GM18499 (cell line): Measurements from ENCODE around the gene PTPA.

Experiments used
- ATAC-seq: cut with Tn5 transposase; IDR thresholded peaks from one replicate; pipeline ENCODE4 v1.9.1; 2021; ENCODE audit warnings: moderate number of reproducible peaks; ENCODE audit not compliant: insufficient read depth, unreplicated experiment

PTPA gene

DNA sequence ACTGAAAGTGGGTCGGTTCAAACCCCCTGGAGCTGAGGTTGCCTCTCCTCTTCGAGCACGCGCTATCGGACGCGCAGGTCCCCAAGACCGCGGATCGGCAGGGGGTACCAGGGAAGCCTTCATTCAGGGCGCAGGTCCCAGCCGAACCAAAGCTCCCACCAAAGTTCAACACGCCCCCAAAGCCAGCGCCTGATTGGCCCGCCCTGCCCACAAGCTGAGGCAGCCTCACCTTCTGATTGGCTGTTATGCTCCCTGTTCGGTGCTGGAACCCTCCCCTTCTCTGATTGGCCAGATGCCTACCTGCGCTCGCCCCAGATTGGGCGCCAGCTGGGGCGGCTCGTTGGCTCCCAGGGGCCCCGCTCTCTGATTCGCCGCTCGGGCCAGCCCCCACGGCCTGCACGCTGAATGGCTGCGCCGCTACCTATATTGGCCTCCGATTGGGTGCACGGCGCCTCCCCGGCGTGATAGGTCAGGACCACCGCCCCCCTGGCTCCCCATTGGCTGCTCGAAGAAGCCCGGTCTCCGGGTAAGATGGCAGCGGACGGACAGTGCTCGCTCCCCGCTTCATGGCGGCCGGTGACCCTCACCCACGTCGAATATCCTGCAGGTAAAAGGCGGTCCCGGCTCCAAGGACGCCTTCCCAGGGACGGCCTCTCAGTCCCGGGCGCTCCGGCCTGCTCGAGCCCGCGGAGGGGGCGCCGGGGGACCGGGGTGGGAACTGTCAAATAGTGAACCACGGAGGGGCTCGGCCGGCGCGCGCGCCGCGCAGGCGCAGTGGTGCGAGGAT lies 30.4 kb upstream of the PTPA start, which contains the start of gene DOLPP1:
Gene DOLPP1 (plus strand): TSS at position 511 of the 787 bp plus-strand sequence. CDS start 21 bp downstream, at position 532.
- peak; percentile 78 for ATAC-seq

DNA sequence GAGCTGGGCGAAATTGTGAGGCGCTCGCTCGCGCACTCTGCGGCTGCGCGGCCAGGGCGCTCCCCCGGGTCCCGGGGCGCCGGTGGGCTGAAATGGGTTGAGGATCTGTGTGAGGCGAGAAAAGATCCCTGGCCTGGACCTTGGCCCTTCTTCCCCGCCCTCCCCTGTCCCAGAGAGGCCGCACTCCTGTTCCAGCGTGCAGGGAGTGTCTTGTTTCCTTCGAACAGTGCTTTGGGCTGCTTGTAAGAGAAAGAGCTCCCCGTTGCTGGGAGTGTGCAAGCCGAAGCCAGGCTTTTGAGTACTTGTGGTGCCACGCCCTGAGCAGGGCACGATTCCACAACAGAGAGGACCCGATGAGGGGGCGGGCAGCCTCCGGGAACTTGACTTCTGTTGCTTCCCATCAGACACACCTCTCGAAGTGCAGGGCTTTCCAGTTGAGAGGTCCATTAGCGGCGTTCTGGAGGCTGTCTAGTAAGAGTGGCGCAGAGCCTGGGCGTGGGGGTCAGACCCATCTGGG lies 29.8 kb upstream of the PTPA start:
- ATAC-seq = no peak

- ATAC-seq = no peak
Observed at GRCh38 chr9:129084087-129084486, 27.1 kb upstream of the PTPA start.

DNA sequence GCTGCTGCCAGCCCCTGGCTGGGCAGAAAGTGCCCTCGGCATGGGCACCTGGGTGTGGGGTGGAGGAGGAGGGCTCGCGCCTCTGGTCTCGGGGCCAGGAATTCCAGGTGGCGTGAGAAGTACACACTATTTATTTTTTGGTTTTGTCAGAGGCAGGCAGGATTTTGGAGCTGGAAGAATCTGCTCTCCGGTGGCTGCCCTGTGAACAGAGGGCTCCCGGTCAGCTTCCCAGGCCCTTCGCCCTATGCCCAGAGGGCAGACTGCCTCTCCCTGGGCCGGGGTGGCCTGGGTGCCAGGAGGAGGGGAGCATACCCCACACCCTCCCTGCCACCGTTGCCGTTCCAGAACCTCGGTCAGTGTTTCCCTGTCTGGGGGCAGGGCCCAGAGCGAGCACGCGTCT lies 22.0 kb upstream of the PTPA start:
- no peak for ATAC-seq

- no peak for ATAC-seq
Observed at GRCh38 chr9:129093602-129094386, 17.4 kb upstream of the PTPA start.

DNA sequence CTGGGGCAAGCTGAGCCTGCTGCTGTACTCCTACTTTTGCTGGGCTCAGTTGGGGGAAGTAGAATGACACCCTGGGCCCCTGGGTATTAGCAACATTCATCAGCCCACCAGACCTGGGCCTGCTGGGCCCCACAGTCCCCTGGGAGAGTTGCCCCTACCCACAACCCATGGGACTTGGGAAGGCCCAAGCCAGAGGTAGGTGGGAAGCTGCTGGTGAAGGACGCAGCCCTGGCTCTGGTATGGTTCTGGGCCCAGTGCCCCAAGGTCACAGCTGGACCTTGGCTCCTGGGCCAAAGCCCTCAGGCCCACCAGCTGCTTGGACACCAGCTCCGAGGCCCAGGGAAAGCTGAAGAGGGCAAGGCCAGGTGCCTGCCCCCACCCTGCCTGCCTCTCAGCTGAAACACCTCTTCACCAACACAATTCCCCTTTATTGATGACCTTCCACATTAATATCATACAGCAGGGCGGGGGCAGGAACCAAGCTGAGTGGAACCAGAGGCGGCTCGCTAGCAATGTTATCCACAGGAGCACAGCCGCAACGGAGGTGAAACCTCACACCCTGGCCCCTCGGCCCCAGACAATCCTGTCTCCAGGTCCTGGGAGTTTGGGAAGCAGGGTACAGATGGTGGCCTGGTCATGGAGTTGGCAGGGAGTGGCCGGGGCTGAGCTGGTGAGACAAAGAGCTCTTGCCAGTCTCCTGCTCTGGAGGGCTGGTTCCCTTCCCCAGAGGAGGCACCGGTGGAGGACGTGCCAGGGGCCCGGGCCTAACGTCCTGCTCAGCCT lies 16.6 kb upstream of the PTPA start:
- no peak for ATAC-seq

DNA sequence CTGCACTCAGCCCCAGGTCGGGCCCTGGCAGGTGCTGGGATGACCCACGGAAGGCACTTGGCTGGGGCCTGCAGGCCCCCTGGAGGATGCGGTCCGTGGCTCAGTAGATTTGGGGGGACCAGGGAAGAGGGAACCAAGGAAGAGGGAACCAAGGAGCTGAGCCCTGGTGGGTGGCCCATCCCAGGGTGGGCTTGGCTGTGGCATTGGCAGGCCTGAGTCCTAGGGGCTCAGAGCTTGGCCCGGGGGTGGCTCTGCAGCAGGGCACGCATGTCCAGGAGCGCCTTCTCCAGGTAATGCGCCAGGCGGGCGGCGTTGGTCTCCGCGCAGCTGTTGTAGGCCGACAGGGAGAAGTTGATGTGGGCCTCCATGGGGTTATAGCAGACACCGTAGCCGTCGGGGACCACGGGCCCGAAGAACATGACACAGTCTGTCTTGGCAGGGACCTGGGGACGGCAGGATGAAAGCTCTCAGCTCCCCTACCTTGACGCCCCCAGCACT lies 16.0 kb upstream of the PTPA start:
- ATAC-seq = no peak

GRCh38 chr9:129095908-129096307 lies 15.3 kb upstream of the PTPA start:
- ATAC-seq = no peak

GRCh38 chr9:129097671-129098306 lies 13.4 kb upstream of the PTPA start:
- no peak for ATAC-seq

GRCh38 chr9:129098328-129098727 lies 12.9 kb upstream of the PTPA start:
- no peak for ATAC-seq

DNA sequence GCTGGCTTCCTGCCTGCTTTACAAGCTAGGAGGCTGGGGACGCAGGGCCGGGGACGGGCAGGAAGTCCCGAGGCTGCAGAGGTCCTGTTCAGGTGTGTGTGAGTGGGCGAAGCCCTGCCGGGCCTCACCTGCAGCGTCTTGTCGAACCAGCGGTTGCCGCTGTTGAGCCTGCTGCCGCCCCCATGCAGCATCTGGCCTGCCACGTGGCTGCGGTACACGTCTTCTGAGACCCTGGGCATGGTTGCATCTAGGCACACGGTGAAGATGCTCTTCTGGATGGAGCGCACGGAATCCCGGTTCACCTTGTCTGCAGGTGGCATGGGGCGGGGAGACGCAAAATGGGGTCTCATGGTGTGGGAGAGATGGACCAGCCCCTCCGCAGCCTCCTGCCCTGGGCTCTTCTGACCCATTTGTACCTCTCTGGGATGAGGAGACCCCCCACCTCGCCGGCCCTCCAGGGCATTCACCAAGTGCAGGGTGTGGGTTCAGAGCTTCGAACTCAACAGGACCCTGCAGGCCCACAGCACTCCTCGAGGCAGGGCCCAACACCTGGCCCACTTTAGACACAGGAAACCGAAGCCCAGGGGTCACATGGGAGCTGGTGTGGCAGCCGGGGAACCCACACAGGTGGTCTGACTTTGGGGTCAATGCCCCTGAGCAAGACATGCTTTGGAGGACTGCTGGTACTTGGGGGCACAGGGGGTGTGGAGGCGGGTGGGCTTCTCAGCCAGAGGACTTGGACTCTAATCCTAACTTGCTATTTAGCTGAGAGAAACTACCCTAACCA lies 10.6 kb upstream of the PTPA start:
- ATAC-seq = no peak

DNA sequence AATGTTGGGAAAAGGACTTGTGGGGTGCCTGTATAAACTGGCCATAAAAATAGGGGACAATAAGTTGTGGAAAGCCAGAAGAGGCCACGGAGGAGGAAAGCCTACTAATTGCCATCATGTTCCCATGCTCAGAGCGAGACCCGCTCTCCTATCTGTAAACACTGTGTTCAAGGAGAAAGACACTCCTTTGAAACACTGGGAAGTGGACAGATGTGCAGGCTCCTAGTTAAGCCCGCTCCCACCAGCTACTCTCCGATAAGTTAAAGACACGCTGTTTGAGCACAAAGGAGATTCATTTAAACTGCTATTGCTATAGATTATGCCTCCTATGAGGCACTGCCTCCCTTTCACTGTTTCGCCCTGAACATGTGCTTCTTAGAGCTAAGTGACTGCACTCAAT lies 9.9 kb upstream of the PTPA start:
- ATAC-seq = no peak

DNA sequence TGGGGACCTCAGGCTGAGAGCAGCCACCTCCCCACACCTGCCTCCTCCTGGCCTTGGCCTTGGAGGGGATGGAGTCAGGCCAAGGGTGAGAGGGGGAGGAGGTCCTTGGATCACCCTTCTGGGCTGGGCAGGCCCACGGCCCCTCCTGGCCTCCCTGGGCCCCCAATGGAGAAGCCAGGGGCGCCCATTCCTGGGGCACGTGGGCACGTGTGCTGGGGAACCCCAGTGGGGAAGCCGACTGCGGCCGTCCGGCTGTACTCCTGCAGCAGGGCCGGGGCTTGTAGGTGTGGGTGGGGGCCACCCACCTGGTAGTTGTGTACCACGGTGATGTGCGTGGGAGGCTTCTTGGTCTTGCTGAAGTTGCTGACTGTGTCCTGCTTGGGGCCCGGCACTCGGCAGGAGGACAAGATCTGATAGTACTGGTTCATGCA lies 9.1 kb upstream of the PTPA start:
- ATAC-seq = no peak

DNA sequence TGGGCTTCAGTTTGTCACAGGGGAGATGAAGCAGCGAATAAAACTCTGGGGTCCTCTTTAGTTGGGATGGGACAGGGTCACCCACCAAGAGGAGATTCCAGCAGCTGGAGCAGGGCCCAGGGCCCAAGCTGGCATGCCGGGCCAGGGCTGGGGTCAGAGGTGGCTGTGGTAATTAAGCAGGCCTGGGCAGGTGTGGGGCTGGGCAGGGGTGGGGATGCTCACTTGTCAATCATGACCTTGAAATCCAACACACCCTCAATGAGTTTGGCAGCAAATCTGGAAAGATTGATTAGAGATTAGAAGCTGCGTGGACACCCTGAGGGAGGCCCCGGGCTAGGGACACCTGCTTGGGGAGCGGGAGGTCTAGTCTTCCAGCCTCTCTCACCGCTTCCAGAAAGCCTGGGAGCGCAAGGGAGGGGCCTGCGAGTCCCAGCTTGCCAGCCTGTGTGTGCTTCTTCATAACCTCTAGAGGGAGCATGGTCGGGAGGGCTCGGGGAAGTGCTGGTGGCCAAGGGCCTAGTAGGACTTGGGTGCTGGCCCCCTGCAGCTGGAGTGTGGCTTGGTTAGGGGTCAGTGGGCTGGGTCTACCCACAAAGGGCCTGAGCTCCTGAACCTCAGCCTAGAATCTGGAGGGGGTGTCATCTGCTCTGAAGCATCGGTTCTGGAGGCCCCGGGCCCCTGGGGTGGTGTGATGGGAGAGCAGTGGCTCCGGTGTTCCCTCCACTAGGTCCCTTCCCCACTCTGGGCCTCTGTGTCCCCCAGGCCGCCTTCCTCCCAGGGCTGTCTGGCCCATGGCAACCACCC lies 8.2 kb upstream of the PTPA start:
- no peak for ATAC-seq

GRCh38 chr9:129103595-129103965 lies 7.6 kb upstream of the PTPA start:
- ATAC-seq = no peak

DNA sequence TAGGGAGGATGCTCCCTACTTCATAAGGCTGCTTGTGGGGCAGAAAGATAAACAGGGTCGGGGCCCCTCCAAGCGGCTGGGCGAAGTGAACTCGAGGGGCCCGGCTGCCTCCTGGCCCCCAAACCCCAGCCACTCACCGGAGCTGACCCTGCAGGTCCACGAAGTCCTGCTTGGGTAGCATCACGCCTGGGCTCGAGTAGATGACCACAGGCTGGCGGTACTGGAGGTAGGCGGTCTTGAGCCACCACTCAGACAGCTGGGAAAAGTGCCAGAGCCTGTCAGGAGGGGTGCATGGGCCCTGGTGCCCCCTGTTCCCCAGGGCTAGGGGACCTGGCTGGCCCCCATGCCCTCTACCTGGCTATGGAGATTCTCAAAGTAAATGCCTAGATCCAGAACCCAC lies 7.2 kb upstream of the PTPA start:
- no peak for ATAC-seq

GRCh38 chr9:129105857-129106694 lies 5.1 kb upstream of the PTPA start:
- no peak for ATAC-seq

DNA sequence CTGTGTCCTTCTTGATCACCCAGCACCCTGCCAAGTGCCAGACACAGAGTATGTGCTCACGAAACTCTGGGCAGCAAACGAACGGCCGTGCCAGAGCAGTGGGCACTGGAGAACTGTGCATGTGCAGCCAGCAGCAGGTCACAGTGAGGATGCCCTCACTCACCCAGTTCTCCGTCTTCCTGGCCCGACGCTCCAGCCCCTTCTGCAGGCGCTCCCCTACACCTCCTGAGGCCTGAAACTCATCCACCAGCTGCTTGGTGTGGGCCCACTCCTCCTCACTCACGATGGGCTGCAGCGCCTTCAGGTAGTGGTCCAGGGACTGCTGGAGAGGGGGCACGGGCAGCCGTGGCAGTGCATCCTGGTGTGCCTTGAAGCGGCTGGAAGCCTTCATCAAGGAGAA lies 3.6 kb upstream of the PTPA start:
- no peak for ATAC-seq
